ENCODE measurements around the gene TPRN. TPM values are rescaled to one million over a fixed set of nuclear protein-coding genes. Genes with fewer than 3 reads are reported as not detected.
"Not testable (repeated sequence)": the region's sequence is repeated elsewhere in the genome, so short reads cannot be mapped to it uniquely, and the experiment has no call there.

TPRN gene
- polyA plus RNA-seq, 3 donors, result 14.6 to 23.2 (median 22.0) TPM

DNA sequence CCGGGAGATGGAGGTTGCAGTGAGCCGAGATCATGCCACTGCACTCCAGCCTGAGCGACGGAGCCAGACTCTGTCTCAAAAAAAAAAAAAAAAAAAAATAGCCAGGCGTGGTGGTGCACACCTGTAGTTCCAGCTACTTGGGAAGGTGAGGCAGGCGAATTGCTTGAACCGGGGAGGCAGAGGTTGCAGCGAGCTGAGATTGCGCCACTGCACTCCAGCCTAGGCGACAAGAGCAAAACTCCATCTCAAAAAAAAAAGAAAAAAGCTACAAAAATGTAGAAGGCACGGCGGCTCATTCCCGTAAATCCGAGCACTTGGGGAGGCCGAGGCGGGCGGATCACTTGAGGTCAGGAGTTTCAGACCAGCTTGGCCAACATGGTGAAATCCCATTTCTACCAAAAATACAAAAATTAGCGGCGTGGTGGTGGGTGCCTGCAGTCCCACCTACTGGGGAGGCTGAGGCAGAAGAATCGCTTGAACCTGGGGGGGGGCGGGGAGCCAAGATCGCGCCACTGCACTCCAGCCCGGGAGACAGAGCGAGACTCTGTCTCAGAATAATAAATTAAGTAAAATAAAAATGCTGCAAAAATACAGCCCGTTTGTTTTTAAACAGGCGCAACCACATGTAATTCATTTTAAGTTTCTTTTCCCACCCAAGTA, 39.1 kb upstream of the TPRN start:
- not testable (repeated sequence) for DNase-seq

DNA sequence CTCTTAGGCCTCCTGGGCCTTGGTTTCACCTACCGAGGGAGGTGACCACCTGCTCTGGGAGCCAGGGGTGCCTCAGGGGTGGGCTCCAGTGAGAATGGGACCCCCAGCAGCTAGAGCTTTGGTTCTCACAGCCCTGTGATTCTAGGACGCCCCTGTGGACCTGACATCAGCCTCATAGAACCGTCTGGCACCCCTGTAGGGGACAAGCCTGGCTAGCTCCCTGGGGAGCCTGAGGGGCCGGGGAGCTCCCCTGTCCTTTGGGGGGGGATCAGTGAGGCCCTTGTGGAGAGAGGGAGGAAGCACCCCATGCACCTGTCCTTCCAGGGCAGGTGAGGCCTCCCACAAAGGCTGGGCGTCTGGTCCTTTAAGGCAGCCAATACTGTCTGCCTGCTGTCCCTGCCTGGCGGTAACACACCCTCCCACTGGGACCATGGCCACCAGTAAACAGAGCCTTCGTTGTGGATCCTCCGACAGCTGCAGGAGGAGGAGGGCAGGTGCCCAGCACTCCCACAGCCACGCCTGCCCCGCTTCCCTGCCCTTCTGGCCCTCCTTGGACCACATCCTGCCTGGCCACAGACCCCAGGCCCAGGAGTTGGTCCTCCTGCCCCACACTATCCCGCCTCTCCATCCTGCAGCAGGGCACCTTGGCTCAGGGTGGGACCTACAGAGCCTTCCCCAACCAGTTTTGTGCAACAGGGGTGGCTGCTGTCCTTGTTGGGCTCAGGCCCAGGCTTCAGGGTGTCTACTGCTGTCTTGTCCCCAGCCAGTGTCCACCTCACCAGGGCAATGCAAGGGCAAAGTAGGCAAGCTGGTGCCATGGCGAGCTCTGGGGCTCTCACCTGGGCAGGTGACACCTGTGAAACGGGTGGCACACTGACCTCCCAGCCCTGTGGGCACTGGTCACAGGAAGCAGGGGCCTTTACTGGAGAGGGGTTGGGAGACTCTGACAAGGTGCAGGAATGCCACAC, 37.5 kb upstream of the TPRN start:
- DNase-seq, result no peak

DNA sequence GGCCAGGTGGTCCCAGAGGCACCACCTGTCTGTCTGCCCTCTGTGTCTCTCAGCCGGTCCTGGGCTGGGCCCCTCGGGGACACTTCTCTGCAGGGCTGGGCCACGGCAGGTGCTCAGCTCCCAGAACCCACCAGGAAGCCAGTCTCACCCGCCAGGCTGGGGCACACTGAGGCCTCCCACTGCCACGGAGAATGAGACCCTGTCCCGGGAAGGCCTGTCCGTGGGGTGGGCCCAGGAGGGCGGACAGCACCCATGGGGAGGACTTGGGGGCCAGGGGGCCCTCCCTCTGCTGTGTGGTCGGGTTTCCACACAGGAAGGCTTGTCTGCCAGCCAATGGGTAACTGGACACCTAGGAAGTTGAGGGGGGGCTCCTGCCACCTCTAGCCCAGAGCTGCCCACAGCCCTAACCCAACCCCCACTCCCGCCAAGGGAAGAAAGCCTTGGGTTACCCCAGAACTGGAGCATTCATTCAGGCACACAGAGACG, 36.4 kb upstream of the TPRN start:
- no peak for DNase-seq

DNA sequence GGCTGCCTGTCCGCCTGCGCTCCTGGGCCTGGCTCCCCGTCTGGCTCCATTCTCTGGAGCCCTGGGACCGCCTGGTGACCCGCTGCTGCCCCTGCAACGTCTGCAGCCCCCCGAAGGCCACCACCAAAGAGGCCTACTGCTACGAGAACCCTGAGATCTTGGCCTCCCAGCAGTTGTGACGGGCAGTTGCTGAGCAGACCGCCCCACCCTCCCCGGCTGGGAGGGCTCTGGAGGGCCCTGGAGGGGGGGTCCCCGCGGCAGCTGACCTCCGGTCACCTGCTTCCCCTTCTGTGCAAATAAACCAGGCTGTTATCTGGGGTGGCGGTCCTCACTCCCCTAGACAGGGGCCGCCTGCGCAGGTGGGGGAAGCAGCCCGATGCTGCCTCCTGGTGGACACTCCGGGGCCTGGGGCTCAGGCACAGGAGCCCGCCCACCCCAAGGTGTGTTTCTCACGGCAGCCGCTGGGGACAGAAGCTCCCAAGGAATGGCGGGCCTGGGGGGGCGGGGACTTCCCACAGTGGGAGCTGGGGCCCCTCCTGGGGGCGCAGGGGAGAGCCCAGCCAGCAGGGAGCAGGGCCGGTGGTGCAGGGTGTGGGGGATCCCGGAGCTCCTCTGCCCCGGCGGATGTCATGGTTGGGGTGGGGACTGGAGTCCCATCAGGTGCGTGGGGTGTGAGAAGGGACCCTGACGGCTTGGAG, 35.8 kb upstream of the TPRN start:
- peak; percentile 82 for DNase-seq

DNA sequence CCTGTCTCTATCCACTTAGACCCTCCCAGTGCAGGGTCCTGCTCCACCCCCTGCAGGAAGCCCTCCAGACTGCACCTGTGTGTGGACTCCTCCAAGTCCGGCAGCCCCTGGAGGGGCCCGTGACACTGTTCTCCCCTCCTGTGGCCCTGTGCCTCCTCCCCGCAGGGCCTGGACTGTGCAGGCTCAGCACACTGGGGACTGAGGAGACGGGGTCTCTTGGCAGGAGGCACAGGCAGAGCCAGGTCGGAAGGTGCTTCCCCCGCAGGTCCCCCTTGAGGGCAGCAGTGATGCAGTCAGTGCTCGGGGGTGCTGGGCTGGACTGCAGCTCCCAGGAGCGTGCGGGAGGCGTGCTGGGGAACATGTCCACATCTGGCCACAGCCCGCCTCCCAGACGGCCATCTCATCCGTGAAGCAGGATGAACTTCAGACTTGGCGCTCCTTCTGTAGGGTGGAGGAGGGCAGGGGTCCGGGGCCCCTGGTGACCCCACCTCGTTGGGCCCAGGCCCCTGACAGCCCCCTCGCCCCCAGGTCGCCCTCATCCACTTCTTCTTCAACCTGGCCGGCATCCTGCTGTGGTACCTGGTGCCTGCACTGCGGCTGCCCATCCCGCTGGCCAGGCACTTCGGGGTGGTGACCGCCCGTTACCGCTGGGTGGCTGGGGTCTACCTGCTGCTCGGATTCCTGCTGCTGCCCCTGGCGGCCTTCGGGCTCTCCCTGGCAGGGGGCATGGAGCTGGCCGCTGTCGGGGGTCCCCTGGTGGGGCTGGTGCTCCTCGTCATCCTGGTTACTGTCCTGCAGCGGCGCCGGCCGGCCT, 35.1 kb upstream of the TPRN start:
- no peak for DNase-seq

DNA sequence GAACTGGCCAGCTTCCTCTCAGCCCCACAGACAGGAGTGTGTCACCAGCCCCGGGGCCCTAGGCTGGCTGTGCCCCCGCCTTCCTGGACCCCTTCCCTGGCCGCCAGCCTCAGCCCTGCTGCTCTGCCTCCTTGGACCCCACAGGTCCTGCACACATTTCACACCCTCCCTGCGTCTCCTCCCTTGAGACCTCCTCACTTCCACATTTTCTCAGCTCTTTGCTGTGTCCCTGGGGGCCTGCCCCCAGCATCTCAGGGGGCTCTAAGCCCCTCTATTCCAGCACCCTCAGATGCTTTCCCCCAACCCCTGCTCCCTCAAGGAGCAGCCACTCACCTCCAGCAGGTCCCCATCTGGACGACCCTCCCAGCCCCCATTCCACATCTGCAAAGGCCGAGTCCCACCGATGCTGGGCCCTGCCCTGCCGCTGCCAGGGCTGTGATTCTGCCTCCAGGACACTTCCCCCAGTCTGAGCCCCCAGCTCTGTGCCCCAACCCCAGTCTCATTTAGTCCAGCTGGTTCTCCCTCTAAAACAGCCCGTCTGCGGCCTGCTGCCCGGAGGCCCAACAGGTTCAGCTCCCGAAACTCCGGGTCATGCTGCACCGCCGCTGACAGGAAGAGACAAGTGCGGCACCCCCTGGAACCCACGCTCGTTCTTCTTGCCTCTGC, 34.4 kb upstream of the TPRN start:
- DNase-seq, result no peak

- no peak for DNase-seq
Measured at GRCh38 chr9:137234055-137234697, 33.6 kb upstream of the TPRN start.

DNA sequence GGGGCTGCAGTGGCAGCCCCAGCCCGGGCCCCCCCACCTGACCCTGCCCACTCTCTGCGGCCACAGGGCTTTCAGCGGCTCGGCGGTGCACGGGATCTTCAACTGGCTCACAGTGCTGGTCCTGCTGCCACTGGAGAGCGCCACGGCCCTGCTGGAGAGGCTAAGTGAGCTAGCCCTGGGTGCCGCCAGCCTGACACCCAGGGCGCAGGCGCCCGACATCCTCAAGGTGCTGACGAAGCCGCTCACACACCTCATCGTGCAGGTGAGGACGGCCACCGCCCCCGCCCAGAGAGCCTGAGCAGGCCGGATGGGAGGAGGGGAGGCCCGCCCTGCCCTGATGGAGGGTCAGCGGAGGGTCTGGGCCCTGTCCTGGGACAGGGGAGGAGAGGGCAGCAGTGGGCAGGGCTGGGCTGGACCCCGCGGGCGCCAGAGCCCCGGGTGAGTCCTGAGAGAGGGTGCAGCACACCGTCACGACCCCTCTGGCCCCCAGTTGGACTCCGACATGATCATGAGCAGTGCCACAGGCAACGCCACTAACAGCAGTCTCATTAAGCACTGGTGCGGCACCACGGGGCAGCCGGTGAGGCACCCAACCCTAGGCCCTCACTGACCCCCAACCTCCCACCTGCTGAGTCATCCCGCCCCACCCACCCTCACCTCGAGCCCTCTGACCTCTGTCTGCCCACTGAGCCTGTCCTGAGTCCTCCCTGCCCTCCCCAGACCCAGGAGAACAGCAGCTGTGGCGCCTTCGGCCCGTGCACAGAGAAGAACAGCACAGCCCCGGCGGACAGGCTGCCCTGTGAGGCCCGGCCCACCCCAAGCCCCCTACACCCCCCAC, 32.8 kb upstream of the TPRN start:
- DNase-seq, result no peak

GRCh38 chr9:137232510-137232909, 32.0 kb upstream of the TPRN start:
- DNase-seq, result no peak

DNA sequence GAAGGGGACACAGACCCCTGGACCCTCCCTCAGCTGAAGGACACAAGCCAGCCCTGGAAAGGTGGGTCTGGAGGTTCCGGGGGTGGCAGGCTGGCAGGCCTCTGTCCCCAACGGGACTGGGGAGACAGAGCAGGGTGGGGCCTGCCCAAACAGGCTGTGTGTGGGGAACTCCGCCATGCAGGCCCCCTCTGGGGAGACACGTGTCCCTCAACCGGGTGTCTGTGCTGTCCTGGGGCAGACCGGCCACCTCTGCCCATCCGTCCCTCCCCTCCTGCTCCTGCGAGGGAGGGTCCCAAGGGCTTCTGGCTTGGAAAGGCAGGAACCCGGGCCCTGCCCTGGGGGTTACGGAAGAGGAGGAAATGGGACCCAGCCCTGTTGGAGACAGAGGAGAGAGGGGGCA, 31.6 kb upstream of the TPRN start:
- no peak for DNase-seq

DNA sequence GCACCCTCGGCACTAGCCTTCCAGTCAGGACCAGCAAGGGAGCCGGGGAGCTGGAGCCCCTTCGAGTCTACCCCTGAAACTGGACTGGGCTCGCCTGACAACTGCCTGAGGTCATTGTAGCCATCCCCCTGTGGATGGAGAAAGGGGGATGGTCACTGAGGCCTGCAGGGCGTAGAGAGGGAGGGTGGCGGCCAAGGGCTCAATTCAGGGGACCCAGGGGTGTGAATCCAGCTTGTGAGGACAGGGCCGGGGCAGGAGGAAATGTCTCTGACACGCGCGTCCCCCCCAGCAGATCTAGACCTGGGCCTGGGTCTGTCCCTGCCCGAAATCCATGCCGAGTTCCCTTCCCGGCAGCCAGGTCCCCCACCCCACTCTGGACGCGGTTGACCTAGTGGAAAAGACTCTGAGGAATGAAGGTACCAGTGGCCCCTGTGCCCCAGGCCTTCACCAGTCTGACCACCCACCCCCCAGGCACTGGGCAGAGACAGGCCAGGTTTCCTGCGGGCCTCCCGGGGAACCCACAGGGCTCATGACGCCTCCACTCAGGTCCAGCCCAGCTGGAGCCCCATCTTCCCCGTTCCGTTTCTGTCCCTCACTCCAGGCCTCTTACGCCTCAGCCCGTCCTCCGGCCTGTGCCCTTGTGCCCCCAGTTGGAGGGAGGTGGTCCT, 31.0 kb upstream of the TPRN start:
- no peak for DNase-seq

DNA sequence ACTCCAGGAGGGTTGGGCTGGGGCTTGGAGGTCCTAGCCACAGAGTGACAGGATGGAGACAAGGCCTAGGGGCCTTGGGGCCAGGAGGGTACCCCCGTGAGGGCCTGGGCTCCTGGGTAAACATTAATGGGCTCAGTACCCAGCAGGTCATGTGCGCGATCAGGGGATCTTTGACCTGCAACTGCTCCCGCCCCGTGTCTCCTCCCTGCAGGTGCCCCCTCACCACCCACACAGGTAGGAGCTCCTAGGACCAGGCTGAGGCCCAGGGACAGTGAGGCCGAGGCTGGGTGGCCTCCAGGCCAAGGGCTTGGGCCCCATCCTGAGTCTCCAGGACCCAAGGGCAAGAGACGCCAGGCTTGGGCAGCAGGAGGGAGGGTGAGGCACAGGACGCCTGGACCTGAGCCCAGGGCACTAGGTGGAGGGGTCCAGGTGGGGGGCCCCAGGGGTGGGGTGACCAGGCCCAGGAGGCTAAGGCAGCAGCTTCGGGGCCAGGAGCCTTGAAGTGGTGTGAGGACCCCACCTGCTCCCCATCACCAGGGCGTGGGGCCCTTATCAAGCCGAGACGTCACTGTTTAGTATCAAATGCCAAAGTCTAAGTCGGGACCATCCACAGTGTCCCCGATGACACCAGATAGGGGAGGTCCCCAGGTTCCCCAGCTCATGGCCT, 30.3 kb upstream of the TPRN start, which contains the start of gene SLC34A3:
Gene SLC34A3, plus strand, starts transcription at position 197 of the 667 bp plus-strand sequence. CDS start 802 bp downstream, outside the sequence.
- no peak for DNase-seq

GRCh38 chr9:137229903-137230704, 29.6 kb upstream of the TPRN start:
- DNase-seq, result no peak

DNA sequence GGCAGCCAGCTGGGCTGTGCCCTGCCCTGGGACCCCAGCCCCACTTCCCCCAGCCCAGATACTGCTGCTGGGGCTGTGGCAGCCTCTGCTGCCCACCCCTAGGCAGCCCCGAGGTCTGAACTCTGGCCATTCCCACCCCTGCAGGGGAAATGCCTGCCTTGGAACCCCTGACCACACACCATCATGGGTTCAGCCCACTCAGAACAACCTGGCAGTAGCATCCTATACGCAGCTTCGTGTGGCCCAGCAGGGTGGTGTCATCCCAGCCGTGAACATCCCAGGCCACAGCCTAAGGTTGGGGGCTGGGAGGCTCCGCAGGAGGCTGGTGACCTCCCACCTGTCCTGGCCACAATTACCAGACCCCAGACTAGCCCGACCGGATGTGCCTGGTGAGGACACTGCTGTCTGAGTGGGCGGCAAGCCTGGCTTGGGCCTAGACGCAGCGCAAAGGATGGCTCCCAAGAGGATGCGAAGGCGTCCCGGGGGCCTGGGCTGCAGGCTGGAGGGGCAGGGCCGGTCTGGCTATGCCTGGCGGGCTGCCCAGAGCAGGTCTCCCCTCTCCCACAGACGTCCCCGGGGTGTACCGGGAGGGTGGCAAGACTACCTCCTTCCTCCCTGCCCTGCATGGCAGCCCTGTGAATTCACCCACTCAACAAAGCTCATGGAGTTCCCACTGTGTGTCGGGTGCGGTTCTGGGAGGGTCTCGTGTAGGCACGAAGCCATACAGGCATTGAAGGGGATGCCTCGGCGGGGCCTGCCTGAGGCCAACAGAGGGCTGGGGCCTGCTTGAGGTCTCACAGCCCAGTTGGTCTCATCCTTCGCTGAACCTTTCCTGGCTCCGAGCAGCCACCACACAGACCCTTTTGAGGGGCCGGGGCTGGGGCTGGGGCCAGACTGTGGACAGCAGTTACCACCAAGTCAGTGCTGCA, 28.7 kb upstream of the TPRN start:
- DNase-seq, result no peak

DNA sequence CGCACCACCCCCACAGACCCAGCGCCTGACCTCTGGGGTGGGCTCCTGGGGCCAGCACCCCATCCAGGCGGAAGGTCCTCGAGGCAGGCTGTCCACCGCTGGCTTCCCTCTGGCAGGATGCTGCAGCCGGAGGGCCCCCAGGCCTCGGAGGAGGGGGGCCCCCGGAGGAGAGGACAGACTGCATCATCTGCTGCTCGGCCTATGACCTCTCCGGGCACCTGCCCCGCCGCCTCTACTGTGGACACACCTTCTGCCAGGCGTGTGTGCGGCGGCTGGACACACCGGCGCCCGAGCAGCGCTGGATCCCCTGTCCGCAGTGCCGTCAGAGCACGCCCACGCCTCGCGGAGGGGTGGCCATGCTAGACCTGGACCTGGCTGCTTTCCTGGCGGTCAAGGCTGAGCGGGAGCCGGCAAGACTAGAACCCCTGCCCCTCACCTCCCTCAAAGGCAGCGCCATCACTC, 28.0 kb upstream of the TPRN start:
- DNase-seq, result no peak

All from renal pelvis (tissue), 4 donors.